RWPE1 (cell line): ENCODE results near the gene HDAC5.
A peak's percentile ranks its signal among the peaks of the same experiment; 100 is the strongest.
"Not testable (repeated sequence)": the region's sequence is repeated elsewhere in the genome, so short reads cannot be mapped to it uniquely, and the experiment has no call there.

Source experiments
- CTCF ChIA-PET: fragments of 350-600 bp; sonication (Branson Sonifier 250); formaldehyde crosslinking; extraction: SDS; loops from one replicate; lab custom pipeline; 2021; lab: Yijun Ruan, JAX
- POLR2A ChIA-PET: fragments of 400-600 bp; formaldehyde crosslinking; extraction: SDS; loops from one replicate; lab custom pipeline; 2020; ENCODE audit warnings: antibody characterized with exemption; ENCODE audit not compliant: low non-redundant PET; lab: Yijun Ruan, JAX
- DNase-seq: peaks from one replicate; pipeline ENCODE4 v3.0.0; 2012; ENCODE audit warnings: low spot score
- H3K27ac ChIP-seq: fragments of 450-650 bp; 2 replicates; pipeline ENCODE4 v1.5.1; 2017
- TF ChIP-seq, protein P1 (sequence below): fragments of 450-650 bp; conservative IDR thresholded peaks from 2 replicates; pipeline ENCODE4 v1.5.1; 2017; ENCODE audit warnings: low read depth, mild to moderate bottlenecking

Gene HDAC5

DNA sequence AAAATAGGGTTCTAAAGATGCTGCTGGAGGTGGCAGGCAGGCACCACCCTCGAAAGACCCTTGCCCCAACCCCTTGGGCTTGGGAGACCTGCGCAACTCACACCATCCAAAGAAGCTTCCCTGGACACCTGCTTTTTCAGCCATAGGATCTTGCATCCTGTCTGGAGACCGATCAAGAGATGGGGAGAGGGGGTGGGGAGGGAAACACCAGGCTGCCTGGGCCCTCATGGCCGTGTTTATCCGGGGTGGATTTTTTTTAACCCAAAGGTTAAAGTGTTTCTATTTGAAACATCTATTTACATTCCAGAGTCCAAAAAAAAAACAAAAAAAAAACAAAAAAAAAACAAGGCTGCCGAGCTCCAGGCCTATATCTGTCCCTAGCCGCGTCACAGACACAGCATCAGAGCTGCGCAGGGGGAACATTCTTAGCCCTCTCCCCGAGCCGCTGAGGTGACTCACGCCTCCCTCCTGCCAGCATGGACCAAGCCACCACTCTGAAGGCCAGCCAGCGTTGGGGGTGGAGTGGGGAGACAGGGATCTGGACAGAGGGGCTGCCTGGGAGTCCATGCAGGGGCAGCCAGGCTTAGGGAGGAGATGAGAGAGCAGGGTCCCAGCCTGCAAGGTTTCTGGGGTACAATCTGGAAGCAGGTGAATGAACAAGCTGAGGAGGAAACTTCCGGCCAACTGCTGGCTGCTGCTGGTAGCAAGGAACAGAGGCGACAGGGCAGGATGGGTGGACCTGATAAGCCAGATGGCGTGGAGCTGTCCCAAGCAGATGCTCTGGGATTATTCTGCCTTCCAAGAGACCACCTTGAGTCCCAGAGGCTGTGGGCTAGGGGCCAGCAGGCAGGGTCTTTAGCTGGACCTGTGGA is 14.8 kb downstream of the HDAC5 start:
- no peak for DNase-seq
- H3K27ac ChIP-seq = peak overlapping the region; percentile 82
- ChIA-PET CTCF (interaction anchor here (0.6 to 1.1 kb wide), 2 partner anchors 25 to 165 kb away, joined by 3 to 8 read pairs; no protein-coding TSS in a partner anchor), POLR2A (interaction anchor here (0.5 kb wide), 1 partner anchor 21 kb away, joined by 3 read pairs; no protein-coding TSS in a partner anchor)
- TF ChIP-seq, protein P1, sequence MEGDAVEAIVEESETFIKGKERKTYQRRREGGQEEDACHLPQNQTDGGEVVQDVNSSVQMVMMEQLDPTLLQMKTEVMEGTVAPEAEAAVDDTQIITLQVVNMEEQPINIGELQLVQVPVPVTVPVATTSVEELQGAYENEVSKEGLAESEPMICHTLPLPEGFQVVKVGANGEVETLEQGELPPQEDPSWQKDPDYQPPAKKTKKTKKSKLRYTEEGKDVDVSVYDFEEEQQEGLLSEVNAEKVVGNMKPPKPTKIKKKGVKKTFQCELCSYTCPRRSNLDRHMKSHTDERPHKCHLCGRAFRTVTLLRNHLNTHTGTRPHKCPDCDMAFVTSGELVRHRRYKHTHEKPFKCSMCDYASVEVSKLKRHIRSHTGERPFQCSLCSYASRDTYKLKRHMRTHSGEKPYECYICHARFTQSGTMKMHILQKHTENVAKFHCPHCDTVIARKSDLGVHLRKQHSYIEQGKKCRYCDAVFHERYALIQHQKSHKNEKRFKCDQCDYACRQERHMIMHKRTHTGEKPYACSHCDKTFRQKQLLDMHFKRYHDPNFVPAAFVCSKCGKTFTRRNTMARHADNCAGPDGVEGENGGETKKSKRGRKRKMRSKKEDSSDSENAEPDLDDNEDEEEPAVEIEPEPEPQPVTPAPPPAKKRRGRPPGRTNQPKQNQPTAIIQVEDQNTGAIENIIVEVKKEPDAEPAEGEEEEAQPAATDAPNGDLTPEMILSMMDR = no peak

DNA sequence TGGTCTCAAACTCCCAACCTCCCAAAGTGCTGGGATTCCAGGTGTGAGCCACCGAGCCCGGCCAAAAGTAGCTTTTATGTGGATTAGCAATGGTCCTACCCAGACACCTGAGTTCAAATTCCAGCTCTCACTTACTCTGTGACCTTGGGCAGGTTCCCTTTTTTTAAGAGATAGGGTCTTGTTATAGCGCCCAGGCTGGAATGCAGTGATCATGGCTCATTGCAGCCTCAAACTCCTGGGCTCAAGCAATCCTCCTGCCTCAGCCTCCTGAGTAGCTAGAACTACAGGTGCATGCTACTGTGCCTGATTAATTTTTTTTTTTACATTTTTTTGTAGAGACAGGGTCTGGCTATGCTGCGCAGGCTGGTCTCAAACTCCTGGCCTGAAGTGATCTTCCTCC is 16.6 kb downstream of the HDAC5 start:
- H3K27ac ChIP-seq = no peak overlapping the region

DNA sequence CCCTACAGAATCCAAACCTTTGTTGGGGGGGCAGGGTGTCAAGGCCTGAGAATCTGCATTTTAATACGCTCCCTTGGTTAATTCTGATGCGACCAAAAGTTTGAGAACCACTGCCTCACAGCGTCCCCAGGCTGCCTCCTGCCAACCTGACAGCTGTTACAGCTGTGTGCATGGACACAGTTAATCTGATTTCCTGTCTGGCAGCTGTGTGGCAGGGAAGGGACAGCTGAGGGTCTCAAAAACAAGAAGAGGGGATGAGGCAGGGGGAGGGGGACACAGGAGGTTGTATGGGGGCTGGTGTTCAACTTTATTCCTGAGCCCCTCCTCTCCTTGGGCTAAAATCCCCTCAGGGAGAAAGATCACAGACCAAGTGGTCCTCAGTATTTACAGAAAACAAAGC is 17.5 kb downstream of the HDAC5 start:
- no peak for DNase-seq
- CTCF ChIA-PET = interaction anchor here (1.3 kb wide), 1 partner anchor 10 kb away, joined by 3 read pairs; no protein-coding TSS in a partner anchor

More for the DNA sequence above, 16.6 kb downstream of the HDAC5 start:
- ChIA-PET CTCF (interaction anchor here (1.0 to 1.3 kb wide), 2 partner anchors 9 to 16 kb away, joined by 3 read pairs; no protein-coding TSS in a partner anchor), POLR2A (no interaction called here)
- TF ChIP-seq, protein P1 = no peak
- no peak for DNase-seq

DNA sequence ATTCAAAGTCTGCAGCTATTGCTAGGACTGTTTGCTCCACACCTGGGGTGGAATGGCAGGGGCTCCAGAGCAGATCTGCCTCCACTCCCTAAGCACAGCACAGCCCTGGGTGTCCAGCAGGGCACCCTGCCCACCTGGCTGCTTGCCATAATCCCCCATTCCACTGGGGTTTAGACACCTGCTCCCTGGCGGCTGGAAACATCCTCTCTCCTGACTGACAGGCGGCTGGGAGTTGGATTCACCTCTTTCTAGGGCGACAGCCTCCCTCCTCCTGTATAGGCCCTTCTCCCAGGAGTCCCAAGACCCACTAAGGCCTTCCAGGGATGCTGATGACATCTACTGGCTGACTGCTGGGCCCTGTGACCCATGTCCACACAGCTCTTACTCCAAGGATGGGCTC is 18.0 kb downstream of the HDAC5 start:
- TF ChIP-seq, protein P1 = no peak
- CTCF ChIA-PET = no interaction called here
- no peak overlapping the region for H3K27ac ChIP-seq
- POLR2A ChIA-PET = no interaction called here
- no peak for DNase-seq

More for the DNA sequence above, 17.5 kb downstream of the HDAC5 start:
- H3K27ac ChIP-seq = no peak overlapping the region
- TF ChIP-seq, protein P1 = no peak
- POLR2A ChIA-PET = no interaction called here

DNA sequence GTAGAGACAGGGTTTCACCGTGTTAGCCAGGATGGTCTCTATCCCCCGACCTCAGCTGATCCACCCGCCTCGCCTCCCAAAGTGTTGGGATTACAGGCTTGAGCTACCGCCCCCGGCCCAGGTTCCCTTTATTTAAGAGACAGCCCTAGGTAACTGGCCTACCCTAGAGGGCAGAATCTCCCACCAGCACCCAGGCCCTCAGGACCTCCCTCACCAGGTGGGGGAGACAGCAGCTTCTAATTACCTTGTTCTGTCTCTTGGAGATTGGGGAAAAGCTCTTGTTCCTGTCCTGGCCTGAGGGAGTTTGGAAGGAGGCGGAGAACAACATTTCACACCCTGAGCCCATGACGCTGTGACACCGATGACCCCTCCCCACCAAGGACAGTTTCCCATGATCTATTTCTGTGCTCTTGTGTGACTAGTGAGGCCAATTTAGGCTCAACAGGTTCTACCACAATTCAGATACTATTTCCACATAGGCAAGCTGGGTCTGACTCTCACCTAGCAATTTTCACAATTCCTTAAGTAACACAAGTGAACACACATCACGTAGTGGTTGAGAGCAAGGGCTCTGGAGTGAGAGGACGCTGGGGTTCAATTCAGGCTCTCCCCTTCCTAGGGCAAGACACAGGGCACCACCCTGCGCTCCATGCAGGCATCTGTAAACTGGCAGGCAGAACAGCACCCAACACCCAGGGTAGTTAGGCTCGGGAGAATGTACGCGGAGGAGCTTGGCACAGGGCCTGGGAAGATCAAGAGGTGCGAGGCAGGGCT is 20.4 kb downstream of the HDAC5 start:
- ChIA-PET CTCF (interaction anchor here (0.6 kb wide), 2 partner anchors 33 to 737 kb away, joined by 3 to 8 read pairs; no protein-coding TSS in a partner anchor), POLR2A (no interaction called here)
- H3K27ac ChIP-seq = peak overlapping the region; percentile 20; the same call in 1 of the 2 replicates
- TF ChIP-seq, protein P1 = no peak
- DNase-seq = peak; percentile 42

DNA sequence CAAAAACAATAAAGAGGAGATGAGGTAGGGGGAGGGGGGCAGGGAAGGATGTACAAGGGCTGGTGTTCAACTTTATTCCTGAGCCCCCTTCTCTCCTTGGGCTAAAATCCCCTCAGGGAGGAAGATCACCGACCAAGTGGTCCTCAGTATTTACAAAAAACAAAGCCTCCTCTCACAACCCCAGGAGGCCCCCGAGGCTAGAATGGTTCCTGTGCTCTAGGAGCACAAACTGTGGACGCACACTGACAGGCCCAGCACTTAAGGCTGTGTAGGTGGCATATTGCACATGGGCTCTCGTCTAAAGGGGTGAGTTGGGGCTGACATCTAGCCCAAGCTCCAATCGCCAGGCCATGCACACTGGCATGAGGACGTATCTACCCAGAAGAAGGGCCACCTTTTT is 21.6 kb downstream of the HDAC5 start:
- DNase-seq, POLR2A ChIA-PET: not testable (repeated sequence)
- 0 out of 2 replicates have a peak overlapping the region, but pooled peaks have one; percentile 7 for H3K27ac ChIP-seq
- CTCF ChIA-PET = interaction anchor here (0.6 kb wide), 1 partner anchor 14 kb away, joined by 3 read pairs; no protein-coding TSS in a partner anchor
